ENCODE measurements around the gene ACSL5. TPM values are rescaled to one million over a fixed set of nuclear protein-coding genes. Genes with fewer than 3 reads are reported as not detected.

The ACSL5 gene
- total RNA-seq, 1 experiment from 2014 or later = 1.4 TPM

- H3K9me3 ChIP-seq (ENCODE audit: low read length) = no peaks in the 10 kb centered on the region
- intact Hi-C loops (cut with micrococcal nuclease) = no loop called here
- no peak overlapping the region for H3K4me2 ChIP-seq (ENCODE audit: low read length)
- no TSS peak for BruUV-seq (replicated peaks)
- no peaks in the 10 kb centered on the region for H3F3A ChIP-seq (ENCODE audit: low read length, unreplicated experiment)
- H3K9me2 ChIP-seq (replicated peaks; ENCODE audit: low read length) = no peaks in the 10 kb centered on the region
- DNase-seq (no peak), ATAC-seq (no peak)
- H3K9ac ChIP-seq (ENCODE audit: low read length) = no peak overlapping the region
- ChIA-PET POLR2A (ENCODE audit: unreplicated experiment) (no interaction called here), CTCF (no interaction called here)
- no peak overlapping the region for H2AFZ ChIP-seq (ENCODE audit: low read length)
- H3K4me3 ChIP-seq (ENCODE audit: low read length) = no peak overlapping the region
- no peaks in the 10 kb centered on the region for H3K36me3 ChIP-seq (ENCODE audit: low read depth, low read length)
- peaks cover 17% of the 10 kb centered on the region for H3K4me1 ChIP-seq (ENCODE audit: insufficient read depth, low read length)
- no peaks in the 10 kb centered on the region for H3K79me2 ChIP-seq (ENCODE audit: low read length)
- H4K20me1 ChIP-seq (ENCODE audit: low read length) = no peaks in the 10 kb centered on the region
- no peak overlapping the region for H3K27ac ChIP-seq (ENCODE audit: low read length)
- no peaks in the 10 kb centered on the region for H3K27me3 ChIP-seq (ENCODE audit: low read length)
- TF ChIP-seq EZH2 (IDR thresholded peaks at IDR 0.05; ENCODE audit: low read length, unreplicated experiment) (no peak), EZH2phosphoT487 (IDR thresholded peaks at IDR 0.05; ENCODE audit: borderline replicate concordance, low read length) (no peak)
- TF ChIP-seq, protein P1, sequence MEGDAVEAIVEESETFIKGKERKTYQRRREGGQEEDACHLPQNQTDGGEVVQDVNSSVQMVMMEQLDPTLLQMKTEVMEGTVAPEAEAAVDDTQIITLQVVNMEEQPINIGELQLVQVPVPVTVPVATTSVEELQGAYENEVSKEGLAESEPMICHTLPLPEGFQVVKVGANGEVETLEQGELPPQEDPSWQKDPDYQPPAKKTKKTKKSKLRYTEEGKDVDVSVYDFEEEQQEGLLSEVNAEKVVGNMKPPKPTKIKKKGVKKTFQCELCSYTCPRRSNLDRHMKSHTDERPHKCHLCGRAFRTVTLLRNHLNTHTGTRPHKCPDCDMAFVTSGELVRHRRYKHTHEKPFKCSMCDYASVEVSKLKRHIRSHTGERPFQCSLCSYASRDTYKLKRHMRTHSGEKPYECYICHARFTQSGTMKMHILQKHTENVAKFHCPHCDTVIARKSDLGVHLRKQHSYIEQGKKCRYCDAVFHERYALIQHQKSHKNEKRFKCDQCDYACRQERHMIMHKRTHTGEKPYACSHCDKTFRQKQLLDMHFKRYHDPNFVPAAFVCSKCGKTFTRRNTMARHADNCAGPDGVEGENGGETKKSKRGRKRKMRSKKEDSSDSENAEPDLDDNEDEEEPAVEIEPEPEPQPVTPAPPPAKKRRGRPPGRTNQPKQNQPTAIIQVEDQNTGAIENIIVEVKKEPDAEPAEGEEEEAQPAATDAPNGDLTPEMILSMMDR (conservative IDR thresholded peaks at IDR 0.05; ENCODE audit: low read depth, low read length) = no peak
These were observed 8.8 kb downstream of the ACSL5 start for GRCh38 chr10:112382515-112383235.

DNA sequence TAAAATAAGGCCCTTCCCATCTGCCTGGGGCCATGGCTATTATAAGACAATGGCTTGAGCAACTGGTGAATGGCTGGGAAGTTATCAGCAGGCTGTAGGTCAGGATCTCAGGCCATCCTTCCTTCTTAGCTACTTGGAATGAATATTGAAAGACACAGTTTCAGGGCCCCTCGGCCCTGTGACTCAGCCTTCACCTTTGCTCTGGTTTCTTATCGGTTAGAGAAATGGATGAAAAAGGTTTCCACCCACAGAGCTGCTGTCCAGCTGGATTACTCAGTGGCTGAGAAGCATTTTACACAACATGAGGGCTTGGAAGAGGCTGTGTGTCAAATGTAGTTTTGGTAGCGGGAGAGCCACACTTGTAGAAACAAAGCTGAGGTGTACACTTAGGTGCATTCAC, 9.4 kb downstream of the ACSL5 start:
- peaks cover 17% of the 10 kb centered on the region for H3K4me1 ChIP-seq (ENCODE audit: insufficient read depth, low read length)
- no peak for TF ChIP-seq EZH2 (IDR thresholded peaks at IDR 0.05; ENCODE audit: low read length, unreplicated experiment)
- ATAC-seq (peak; percentile 27; the same call in 1 of the 2 replicates), DNase-seq (peak; percentile 50)
- no peaks in the 10 kb centered on the region for H3K36me3 ChIP-seq (ENCODE audit: low read depth, low read length)
- H3K9ac ChIP-seq (ENCODE audit: low read length) = no peak overlapping the region
- CTCF ChIA-PET = no interaction called here
- H3K79me2 ChIP-seq (ENCODE audit: low read length) = no peaks in the 10 kb centered on the region
- no peaks in the 10 kb centered on the region for H3K27me3 ChIP-seq (ENCODE audit: low read length)
- BruUV-seq (replicated peaks) = no TSS peak
- POLR2A ChIA-PET (ENCODE audit: unreplicated experiment) = no interaction called here
- H3F3A ChIP-seq (ENCODE audit: low read length, unreplicated experiment) = no peaks in the 10 kb centered on the region
- intact Hi-C loops (cut with micrococcal nuclease) = no loop called here
- no peak overlapping the region for H3K4me2 ChIP-seq (ENCODE audit: low read length)
- H3K27ac ChIP-seq (ENCODE audit: low read length) = no peak overlapping the region
- no peak overlapping the region for H3K4me3 ChIP-seq (ENCODE audit: low read length)
- H3K9me3 ChIP-seq (ENCODE audit: low read length) = no peaks in the 10 kb centered on the region
- no peaks in the 10 kb centered on the region for H4K20me1 ChIP-seq (ENCODE audit: low read length)
- no peak overlapping the region for H2AFZ ChIP-seq (ENCODE audit: low read length)
- no peaks in the 10 kb centered on the region for H3K9me2 ChIP-seq (replicated peaks; ENCODE audit: low read length)

DNA sequence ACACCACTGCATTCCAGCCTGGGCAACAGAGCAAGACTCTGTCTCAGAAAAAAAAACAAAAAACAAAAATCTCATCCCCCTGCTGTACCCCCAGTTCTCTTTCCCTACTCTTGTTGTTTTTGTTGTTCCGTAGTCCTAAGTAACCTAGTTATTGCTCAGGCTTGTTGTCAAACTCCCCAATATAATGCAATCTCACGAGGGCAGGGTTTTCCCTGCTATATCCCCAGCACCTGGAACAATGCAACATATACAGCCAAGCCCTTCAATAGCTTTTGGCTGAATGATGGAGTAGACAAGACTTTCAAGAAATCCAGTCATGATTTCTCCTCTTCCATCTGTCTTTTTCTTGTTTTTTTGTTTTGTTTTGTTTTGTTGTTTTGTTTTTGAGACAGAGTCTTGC, 10.2 kb downstream of the ACSL5 start:
- BruUV-seq (replicated peaks) = no TSS peak
- Histone ChIP-seq H3K27me3 (ENCODE audit: low read length) (no peaks in the 10 kb centered on the region), H3K4me3 (ENCODE audit: low read length) (no peak overlapping the region), H2AFZ (ENCODE audit: low read length) (no peak overlapping the region), H3K9me3 (ENCODE audit: low read length) (no peaks in the 10 kb centered on the region), H4K20me1 (ENCODE audit: low read length) (no peaks in the 10 kb centered on the region), H3K4me2 (ENCODE audit: low read length) (no peak overlapping the region), H3K9ac (ENCODE audit: low read length) (no peak overlapping the region), H3K79me2 (ENCODE audit: low read length) (no peaks in the 10 kb centered on the region), H3K36me3 (ENCODE audit: low read depth, low read length) (no peaks in the 10 kb centered on the region), H3K27ac (ENCODE audit: low read length) (no peak overlapping the region), H3K4me1 (ENCODE audit: insufficient read depth, low read length) (peaks cover 20% of the 10 kb centered on the region), H3F3A (ENCODE audit: low read length, unreplicated experiment) (no peaks in the 10 kb centered on the region), H3K9me2 (replicated peaks; ENCODE audit: low read length) (no peaks in the 10 kb centered on the region)
- POLR2A ChIA-PET (ENCODE audit: unreplicated experiment) = no interaction called here
- intact Hi-C loops (cut with micrococcal nuclease) = no loop called here
- CTCF ChIA-PET = no interaction called here
- TF ChIP-seq EZH2 (IDR thresholded peaks at IDR 0.05; ENCODE audit: low read length, unreplicated experiment) (no peak), EZH2phosphoT487 (IDR thresholded peaks at IDR 0.05; ENCODE audit: borderline replicate concordance, low read length) (no peak)
- TF ChIP-seq, protein P1 (conservative IDR thresholded peaks at IDR 0.05; ENCODE audit: low read depth, low read length) = no peak
- ATAC-seq = no peak
- DNase-seq = no peak

Data from PC-3 (cell line).